Ovary (tissue), 3 donors: ENCODE data around the gene AGXT2.

Experiments
- CTCF ChIP-seq, 3 donors: fragments of 450-650 bp in 2 of 3; fragments of 200-600 bp in 1 of 3; IDR thresholded peaks; one replicate each; pipeline versions ENCODE4 v1.5.1 to v1.8.0; 2016 to 2022; ENCODE audit warnings: antibody characterized with exemption in 3 of 3, mild to moderate bottlenecking in 1 of 3
- POLR2A ChIP-seq: fragments of 450-650 bp; IDR thresholded peaks from one replicate; pipeline ENCODE4 v1.6.1; 2017; ENCODE audit warnings: antibody characterized with exemption, mild to moderate bottlenecking, moderate library complexity
- donor health status: DM: no; HTN: no; CAD: no.

GRCh38 chr5:35016174-35017051 lies 31.3 kb downstream of the AGXT2 start:
- TF ChIP-seq CTCF (IDR thresholded peaks at IDR 0.05) (no peak), POLR2A (no peak)
